ENCODE data around the gene RIPOR3.
"Not testable (repeated sequence)": the region's sequence is repeated elsewhere in the genome, so short reads cannot be mapped to it uniquely, and the experiment has no call there.

Gene RIPOR3

DNA sequence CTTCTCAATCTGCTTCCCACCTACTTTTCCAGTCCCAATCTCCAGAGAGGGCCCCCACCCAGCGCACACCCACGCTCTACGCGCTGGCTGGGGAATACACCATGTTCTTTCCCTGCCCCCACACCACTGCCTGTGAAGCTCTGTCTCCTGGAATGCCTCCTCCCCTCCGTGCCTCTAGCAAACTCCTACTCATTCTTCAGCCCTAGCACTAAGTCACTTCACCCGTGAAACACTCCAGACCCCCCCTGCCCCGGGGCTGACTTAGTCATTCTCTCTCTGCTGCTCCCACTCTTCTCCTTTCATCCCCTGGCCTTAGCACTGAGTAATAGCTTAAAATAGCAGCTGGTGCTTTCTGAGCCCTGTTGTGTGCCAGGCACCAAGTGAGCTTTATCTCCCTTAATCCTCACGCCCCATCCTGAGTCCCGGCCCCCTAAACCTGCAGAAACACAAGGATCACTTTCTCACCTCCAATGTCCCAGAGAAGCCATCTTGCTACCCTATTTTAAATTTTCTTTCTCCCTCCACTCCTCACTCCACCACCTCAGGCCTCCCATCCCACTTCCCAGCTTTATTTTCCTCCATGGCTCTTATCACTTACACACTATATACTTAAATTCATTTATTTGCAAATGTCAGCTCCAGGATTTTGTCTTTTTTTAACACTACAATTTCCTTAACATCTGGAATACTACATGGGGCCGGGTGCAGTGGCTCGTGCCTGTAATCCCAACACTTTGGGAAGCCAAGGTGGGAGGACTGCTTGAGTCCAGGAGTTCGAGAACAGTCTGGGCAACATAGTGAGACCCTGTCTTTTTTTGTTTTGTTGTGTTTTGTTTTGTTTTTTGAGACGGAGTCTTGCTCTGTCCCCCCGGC, 33.7 kb upstream of the RIPOR3 start:
- no peak for DNase-seq (ENCODE audit: low read depth)

DNA sequence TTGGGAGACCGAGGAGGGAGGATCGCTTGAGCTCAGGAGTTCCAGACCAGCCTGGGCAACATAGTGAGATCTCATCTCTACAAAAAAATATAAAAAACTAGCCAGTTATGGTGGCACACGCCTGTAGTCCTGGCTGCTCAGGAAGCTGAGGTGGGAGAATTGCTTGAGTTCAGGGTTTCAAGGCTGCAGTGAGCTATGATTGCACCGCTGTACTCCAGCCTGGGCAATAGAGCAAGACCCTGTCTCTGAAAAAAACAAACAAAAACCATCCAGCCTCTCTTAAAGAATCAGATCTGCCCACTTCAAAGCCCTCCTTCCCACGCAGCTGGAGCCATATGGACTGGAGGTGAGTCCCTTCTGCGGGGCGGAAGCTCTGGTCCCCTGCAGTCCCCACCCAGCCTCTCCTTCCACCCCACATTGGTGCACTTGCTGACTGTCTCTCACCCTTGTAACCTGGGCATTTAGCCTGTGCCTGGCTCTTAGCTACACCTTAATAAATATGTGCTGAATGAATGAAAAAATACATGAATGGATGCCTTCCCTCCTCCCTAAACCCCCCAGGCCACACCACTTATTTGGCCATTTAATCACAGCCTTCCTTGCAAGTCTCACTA, 32.9 kb upstream of the RIPOR3 start:
- DNase-seq (ENCODE audit: low read depth): no peak

DNA sequence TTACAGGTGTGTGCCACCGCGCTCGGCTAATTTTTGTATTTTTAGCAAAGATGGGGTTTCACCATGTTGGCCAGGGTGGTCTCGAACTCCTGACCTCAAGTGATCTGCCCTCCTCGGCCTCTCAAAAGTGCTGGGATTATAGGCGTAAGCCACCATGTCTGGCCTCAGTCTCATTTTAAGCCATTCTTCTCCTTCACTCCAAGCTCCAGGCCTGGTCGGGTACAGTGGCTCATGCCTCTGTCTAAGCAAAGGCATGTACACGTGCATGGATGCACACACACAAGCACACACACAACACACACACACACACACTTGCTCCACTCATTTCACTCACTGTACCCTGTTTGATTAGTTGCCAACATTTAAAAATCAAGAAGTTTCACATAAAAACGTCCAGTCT, 32.3 kb upstream of the RIPOR3 start:
- DNase-seq (ENCODE audit: low read depth): no peak

DNA sequence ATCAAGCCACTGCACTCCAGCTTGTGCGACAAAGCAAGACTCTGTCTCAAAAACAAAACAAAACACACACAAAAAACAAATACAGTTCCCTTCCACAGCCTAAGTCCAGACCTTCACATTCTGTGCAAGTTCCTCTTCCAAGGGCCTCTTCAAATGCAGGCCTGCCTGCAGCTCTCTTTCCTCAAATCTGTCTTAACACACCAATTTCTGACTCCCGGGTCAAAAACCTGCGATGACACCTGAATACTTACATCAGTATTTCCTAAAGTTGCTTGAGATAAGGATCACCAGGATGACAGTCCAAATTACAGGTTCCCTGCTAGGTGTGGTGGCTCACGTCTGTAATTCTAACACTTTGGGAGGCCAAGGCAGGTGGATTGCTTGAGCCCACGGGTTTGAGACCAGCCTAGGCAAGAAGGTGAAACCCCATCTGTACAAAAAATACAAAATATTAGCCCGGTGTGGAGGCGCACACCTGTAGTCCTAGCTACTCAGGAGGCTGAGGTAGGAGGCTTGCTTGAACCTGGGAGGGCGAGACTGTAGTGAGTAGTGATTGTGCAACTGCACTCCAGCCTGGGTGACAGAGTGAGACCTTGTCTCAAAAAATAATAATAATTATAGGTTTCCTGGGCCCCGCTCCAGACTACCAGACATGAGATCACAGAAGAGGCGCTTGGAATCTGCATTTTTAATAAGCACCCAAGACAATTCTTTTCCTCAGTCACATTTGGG, 31.2 kb upstream of the RIPOR3 start:
- no peak for DNase-seq (ENCODE audit: low read depth)

DNA sequence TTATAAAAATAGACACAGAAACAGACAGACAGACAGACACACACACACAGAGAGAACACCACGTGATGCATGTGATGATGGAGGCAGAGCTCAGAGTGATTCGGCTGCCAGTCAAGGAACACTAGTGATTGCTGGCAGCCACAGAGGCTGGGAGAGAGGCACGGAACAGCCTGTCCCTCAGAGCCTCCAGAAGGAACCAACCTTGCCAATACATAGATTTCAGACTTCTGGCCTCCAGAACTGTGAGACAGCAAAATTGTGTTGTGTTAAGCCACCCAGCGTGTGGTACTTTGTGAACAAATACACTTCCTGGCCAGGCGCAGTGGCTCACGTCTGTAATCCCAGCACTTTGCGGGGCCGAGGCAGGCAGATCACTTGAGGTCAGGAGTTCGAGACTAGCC, 30.5 kb upstream of the RIPOR3 start:
- DNase-seq (ENCODE audit: low read depth): no peak

DNA sequence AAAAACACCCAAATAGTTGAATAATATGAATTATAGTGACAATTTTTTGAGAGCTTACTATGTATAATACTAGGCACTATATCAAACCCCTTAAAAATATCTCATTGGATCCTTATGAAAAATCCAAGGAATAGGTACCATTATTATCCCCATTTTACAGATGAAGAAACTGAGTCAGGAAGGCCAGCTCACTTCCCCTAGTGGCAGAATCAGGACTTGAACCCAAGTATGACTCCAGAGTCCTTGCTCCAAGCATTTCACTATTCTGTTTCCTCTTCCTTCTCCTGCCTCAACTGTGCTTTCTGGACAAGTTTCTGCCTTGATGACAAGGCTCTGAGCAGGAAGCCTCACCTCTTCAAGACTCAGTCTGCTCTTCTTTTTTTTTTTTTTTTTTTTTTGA, 29.2 kb upstream of the RIPOR3 start:
- DNase-seq (ENCODE audit: low read depth): no peak

DNA sequence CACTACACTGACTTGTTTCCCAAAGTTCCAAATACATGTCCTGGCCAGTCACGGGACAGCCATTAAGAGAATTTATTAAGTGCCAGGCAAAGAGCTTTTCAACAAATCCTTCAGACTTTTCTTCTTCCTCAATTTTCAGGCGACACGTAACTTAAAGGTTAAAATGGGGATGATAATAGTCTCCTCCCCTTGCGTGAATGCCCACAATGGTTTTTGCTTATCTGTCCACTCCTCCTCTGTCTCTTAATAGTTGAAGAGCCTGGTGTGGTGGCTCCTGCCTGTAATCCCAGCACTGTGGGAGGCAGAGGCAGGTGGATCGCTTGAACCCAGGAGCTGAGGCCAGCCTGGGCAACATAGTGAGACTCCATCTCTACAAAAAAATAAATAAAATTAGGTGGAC, 28.7 kb upstream of the RIPOR3 start:
- no peak for DNase-seq (ENCODE audit: low read depth)

DNA sequence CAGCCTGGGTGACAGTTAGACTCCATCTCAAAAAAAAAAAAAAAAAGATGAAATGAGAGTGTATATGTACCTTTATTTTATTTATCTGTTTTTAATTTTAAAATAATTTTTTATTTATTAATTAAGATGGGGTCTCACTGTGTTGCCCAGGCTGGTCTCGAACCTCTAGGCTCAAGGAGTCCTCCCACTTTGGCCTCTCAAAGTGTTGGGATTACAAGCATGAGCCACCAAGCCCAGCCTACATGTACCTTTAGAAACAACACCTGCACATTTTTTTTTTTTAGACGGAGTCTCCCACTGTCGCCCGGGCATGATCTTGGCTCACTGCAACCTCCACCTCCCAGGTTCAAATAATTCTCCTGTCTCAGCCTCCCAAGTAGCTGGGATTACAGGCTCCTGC, 28.0 kb upstream of the RIPOR3 start:
- DNase-seq (ENCODE audit: low read depth): no peak

DNA sequence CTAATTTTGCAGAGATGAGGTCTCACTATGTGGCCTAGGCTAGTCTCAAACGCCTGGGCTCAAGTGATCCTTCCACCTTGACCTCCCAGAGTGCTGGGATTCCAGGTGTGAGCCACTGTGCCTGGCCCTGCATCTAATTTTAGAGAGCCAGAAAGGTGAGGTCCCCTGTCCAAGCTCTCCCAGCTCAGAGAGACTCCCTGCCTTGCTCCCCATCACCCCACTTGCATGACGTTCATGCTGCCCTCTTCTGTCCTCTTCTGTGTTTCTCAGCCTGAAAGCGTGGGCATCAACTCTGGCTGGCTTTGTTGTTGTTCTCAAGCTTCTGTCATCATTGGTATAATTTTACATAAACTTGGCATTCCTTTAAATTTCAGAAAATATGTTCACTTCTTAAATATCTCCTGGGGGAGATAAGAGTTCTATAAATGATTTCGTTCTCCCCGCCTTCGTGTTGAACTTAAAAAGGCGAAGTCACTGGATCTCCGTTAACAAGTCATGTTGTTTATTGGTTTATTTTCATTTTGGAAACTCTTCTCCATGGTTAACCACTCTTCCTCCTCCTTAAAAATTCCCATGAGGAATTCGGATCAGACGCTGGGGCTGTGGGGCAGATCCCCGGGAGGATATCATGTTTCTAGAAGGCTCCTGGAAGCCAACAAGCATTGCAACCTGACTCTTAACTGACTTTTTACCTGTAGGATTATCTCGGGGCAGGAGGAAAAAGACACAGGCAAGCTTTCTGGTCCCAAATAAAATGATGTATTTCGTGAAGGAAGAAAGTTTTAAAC, 26.8 kb upstream of the RIPOR3 start:
- DNase-seq (ENCODE audit: low read depth): no peak

DNA sequence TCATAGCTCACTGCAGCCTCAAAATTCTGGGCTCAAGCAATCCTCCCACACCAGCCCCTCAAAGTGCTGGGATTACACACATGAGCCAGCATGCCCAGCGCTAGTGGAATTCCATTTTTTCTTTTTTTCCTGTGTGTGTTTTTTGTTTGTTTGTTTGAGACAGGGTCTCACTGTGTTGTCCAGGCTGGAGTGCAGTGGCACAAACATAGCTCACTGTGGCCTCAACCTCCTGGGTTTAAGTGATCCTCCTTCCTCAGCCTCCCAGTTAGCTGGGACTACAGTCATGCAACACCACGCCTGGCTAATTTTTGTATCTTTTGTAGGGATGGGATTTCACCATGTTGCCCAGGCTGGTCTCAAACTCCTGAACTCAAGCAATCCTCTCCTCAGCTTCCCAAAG, 26.0 kb upstream of the RIPOR3 start:
- no peak for DNase-seq (ENCODE audit: low read depth)

DNA sequence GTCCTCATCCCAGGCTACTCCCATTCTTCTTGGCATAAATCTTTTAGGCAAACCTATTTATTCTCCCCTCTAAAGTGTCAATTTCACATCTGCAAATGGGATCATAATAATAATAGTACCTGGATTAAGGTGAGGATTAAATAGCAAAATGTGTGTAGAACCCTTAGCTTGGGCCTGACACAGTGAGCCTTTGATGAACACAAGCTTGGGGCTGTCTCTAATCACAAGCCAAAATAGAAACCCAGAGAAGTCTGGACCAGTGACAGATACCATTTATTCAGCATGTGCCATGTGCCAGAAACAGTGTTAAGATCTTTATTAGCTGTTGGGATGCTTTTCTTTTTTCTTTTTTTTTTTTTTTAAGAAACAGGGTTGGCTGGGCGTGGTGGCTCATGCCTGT, 25.2 kb upstream of the RIPOR3 start:
- DNase-seq (ENCODE audit: low read depth): no peak

DNA sequence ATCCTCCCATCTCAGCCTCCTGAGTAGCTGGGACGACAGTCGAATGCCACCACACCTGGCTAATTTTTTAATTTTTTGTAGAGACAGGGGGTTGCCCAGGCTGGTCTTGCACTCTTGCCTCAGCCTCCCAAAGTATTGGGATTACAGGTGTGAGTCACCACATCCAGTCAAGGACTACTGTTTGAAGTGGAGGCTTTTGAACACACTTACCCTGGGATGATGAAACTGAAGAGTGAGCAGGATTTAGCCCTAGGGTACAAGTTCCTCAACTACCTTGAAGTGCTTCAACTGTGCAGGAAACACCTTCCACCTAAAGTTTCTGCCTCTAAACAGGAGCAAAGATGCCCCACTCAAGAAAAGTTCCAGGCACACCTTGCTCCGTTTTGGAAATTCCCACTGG, 24.4 kb upstream of the RIPOR3 start:
- DNase-seq (ENCODE audit: low read depth): no peak

DNA sequence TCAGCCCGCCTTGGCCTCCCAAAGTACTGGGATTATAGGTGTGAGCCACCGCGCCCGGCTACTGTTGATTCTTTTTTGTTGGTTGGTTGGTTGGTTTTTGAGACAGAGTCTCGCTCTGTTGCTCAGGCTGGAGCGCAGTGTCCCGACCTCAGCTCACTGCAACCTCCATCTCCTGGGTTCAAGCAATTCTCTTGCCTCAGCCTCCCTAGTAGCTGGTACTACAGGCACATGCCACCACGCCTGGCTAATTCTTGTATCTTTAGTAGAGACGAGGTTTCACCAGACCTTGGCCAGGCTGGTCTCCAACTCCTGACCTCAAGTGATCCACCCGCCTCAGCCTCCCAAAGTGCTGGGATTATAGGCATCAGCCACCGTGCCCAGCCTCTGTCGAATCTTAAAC, 23.1 kb upstream of the RIPOR3 start:
- not testable (repeated sequence) for DNase-seq (ENCODE audit: low read depth)

DNA sequence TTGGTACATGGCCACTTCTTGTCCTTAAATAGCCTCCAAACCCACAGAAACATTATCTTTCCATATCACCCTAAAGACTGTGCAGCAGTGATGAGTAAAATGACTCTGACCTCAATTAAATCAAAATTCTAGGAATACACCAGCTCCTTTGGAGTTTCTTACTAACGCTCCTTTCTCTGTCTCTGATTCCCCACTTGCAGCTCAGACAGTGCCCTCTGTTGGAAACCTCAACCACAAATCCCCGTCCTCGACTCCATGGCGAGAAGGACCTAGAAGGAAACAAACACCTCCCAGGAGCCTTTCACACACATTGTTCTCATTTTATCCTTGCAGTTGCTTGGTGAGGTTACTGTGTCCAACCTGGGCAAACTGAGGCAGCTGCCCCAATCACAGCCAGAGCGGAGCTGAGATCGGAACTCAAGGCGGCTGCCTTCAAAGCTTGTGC, 22.3 kb upstream of the RIPOR3 start:
- DNase-seq (ENCODE audit: low read depth): no peak

DNA sequence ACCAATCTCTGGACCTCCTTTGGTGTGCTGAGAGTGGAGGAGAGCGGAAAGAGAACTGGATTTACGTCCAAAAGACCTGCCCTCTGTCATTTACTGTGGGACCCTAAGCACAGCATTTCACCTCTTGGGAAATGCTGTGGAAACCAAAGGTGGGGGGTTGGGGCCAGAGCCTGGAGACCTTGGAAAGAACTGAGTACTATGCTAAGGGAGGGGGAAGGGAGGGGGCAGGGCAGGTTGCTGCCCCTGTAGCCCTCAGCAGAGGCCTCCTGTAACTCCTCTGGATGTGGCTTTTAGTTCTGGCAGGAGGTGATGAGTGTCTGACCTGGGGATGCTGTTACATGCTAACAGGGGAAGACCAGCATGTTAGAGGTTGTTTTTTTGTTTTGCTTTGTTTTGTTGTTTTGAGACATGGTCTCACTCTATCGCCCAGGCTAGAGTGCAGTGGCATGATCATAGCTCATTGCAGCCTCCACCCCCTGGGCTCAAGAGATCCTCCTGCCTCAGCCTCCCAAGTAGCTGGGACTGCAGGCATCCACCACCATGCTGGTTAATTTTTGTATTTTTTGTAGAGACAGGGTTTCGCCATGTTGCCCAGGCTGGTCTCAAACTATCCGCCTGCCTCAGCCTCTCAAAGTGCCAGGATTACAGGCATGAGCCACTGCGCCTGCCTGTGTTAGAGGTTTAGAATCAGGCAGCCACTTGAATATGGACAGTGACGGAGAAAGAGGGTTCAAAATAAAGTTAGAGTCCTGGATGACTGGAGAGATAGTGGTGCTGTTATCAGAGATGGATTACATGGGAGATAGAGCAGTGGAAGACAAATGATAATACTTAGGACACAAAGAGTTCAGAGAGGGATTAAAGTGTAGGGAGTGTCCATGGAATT, 21.7 kb upstream of the RIPOR3 start:
- DNase-seq (ENCODE audit: low read depth): no peak

DNA sequence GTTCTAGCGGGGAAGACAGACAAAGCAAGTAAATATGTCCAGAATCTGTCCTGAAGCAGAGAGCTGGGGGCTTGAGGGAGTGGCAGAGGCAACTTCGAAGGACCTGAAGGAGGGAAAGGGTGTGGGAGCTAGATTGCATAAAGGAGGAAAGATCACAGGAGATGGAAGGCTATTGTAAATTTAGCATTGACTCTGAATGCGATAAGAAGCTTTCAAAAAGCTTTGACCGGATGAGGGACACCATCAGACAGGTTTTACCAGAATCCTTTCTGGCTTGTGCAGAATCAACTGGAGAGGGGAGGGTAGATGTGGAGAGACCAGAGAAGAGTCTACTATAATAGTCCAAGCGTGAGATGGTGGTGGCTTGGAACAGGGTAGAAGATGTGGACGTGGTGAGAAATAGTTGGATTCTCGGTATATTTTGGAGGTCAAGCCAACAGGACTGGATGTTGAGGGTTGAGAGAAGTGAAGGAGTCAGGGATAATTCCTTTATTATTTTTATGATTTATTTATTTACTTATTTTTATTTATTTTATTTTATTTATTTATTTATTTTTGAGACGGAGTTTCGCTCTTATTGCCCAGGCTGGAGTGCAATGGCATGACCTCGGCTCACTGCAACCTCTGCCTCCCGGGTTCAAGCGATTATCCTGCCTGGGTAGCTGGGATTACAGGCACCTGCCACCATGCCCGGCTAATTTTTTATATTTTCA, 19.9 kb upstream of the RIPOR3 start:
- no peak for DNase-seq (ENCODE audit: low read depth)

DNA sequence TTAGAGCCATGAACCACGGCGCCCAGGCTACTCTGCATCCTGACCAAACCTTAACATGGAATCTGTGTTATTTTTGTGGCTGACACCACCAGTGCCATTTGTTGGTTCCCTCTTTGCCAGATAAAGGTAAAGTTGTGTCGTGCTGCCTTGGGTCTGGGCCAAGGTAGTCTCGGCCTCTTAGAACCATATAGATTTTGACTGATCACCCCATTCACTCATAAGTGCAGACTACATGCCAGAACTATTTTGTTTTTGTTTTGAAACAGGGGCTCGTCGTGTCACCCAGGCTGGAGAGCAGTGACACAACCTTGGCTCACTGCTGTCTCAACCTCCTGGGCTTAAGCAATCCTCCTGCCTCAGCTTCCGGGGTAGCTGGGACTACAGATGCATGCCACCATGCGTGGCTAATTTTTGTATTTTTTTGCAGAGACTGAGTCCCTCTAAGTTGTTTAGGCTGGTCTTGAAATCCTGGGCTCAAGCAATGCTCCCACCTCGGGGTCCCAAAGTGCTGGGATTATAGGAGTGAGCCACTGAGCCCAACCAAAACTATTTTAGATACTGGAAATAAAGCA, 19.2 kb upstream of the RIPOR3 start:
- DNase-seq (ENCODE audit: low read depth): no peak

DNA sequence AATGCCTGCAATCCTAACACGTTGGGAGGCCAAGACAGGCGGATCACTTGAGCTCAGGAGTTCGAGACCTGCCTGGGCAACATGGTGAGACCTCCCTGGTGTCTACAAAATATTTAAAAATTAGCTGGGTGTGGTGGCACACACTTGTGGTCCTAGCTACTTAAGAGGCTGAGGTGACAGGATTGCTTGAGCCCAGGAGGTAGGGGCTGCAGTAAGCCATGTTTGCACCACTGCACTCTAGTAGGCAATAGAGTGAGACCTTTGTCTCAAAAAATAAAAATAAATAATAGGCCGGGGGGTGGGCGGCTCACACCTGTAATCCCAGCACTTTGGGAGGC, 18.3 kb upstream of the RIPOR3 start:
- DNase-seq (ENCODE audit: low read depth): no peak

DNA sequence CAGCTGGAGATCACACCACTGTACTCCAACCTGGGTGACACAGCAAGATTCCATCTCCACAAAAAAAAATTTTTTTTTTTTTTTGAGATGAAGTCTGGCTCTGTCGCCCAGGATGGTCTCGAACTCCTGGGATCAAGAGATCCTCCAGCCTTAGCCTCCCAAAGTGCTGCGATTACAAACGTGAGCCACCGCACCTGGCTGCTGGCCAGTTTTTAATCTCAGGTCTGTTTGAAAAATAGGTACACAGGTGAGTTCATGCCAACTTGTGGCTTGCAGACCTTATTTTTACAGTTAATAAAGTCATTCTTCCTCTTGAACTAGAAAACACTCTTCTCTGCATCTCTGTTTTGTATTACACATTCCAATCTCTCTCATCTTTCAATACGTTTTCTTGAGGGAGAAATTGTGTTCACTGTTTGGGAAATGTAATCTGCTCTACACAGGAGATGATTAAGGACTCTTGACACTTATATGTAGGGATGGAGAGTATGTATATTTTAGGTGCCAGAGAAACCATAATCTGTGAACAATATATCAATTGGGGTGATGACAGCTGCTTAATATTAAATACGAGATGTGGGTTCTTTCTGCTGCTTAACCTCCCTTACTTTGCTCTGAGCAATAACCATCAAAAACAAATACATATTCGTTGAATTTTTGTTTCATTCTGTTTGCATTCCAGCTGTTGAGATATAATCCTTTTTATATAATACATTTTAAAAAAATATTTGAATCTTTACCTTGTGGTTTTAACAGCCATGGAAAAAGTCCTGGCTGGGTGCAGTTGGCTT, 17.7 kb upstream of the RIPOR3 start:
- DNase-seq (ENCODE audit: low read depth): no peak

DNA sequence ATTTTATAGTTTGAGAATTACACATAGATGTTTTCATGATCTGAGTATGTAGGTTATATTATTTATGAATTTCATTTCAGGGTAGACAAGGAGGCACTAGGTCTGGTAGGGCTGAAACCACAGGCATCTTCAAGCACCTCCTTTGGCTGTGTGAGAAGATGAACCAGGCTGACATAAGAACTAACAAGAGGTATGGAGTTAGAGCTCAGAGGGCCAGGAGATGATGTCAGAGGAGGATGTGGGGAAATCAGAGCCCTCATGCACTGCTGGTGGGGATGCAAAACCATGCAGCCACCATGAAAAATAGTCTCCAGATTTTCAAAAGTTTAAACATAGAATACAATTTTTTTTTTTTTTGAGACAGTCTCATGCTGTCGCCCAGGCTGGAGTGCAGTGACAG, 13.6 kb upstream of the RIPOR3 start:
- DNase-seq (ENCODE audit: low read depth): no peak
